Activated T-helper 1 cell treated with anti-CD3 and anti-CD28 coated beads, Interleukin-12 subunit alpha, Interleukin-12 subunit beta, Interleukin-2, Interleukin-4 antibody, amounts not matched to agents 30 ng/mL and 10 ng/mL and 1 ng/mL, durations not matched to agents 14 hours and 24 hours and 36 hours (primary cell): ENCODE results near the gene LGI4. TPM values are rescaled to one million over a fixed set of nuclear protein-coding genes. Genes with fewer than 3 reads are reported as not detected.

Experiments used
- DNase-seq: peaks from one replicate; pipeline ENCODE4 v3.0.0; 2021; ENCODE audit warnings: low spot score
- H3K27ac Mint-ChIP-seq: one replicate; pipeline ENCODE4 v1.8.0; 2021; ENCODE audit warnings: mild to moderate bottlenecking, mixed read lengths
- H3K27me3 Mint-ChIP-seq: one replicate; pipeline ENCODE4 v1.8.0; 2022; ENCODE audit warnings: mild to moderate bottlenecking, moderate library complexity, mixed read lengths; ENCODE audit not compliant: insufficient read depth
- H3K36me3 Mint-ChIP-seq: one replicate; pipeline ENCODE4 v1.8.0; 2021; ENCODE audit warnings: low read depth, mixed read lengths
- H3K4me1 Mint-ChIP-seq: one replicate; pipeline ENCODE4 v1.8.0; 2021; ENCODE audit warnings: low read depth, mixed read lengths
- H3K4me3 Mint-ChIP-seq: one replicate; pipeline ENCODE4 v1.8.0; 2021; ENCODE audit warnings: mild to moderate bottlenecking, moderate library complexity, mixed read lengths
- H3K9me3 Mint-ChIP-seq: one replicate; pipeline ENCODE4 v1.8.0; 2021; ENCODE audit warnings: mixed read lengths
- intact Hi-C: fragments of 100-400 bp; cut with micrococcal nuclease; formaldehyde crosslinking; loops from one replicate; pipeline ENCODE4 v1.15.1; 2024
- total RNA-seq: library from RNA; stranded (reverse); gene quantifications from 2 replicates; pipeline ENCODE4 v1.2.3, GENCODE V29; 2022

LGI4 gene
- not detected in 2 replicates for total RNA-seq

DNA sequence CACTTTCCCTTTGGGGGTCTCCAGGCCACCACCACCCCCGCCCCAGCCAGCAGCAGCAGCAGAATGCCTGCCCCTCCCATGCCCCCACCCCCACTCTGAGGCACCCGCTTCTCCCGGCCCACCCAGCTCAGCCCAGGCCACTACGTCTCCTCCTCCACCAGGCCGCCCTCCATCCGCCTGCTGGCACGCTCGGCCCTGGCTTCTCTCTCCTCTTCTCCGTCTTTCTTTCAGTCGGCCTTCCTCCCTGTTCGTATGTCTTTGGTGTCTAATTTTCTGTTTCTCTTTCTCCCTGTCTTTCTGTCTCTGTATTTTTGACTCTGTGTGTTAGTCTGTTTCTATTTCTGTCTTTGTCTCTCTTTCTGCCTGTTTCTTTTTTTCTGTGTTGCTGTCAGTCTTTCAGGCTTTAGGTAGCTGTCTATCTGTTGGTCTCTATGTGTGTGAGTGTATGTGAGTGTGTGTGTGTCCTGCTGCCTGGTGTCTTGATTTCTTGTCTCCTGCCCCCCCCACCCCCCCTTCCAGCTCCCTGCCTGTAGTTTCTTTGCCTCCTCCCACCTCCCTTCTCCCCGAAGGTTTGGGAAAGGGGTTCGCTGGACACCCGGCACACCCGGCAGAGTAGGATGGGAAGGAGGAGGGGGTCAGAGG is at the start of gene LGI4:
Gene LGI4, minus strand, starts transcription at position 459 of the 642 bp plus-strand sequence. Its CDS starts 379 bp downstream, at position 80.
- Mint-ChIP-seq H3K4me3 (no peak within 1 kb of the TSS), H3K9me3 (no peaks in the 10 kb centered on the region), H3K36me3 (no peaks in the 10 kb centered on the region), H3K4me1 (peaks cover 7% of the 10 kb centered on the region), H3K27ac (no peak within 1 kb of the TSS), H3K27me3 (peaks cover 3% of the 10 kb centered on the region)
- DNase-seq, result no peak
- intact Hi-C loops, result loop anchor here (1.0 kb wide), 1 partner anchor 67 kb away; no protein-coding TSS in a partner anchor

DNA sequence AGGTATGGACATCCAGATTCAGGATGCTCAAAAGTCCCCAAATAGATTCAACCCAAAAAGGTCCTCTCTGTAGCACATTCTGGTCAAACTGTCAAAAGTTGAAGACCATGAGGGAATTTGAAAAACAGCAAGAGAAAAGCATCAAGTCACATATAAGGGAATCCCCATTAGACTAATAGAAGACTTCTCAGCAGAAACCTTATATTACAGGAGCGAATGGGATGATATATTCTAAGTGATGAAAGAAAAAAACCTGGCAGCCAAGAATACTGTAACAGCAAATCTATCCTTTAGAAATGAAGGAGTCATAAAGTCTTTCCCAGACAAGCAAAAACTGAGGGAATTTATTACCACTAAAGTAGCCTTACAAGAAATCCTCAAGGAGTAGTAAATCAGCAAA is 49.4 kb upstream of the LGI4 start:
- no peak for DNase-seq
- Mint-ChIP-seq H3K4me3 (no peak overlapping the region), H3K4me1 (peaks cover 8% of the 10 kb centered on the region), H3K9me3 (peaks cover 16% of the 10 kb centered on the region), H3K36me3 (no peaks in the 10 kb centered on the region), H3K27me3 (peaks cover 6% of the 10 kb centered on the region), H3K27ac (no peak overlapping the region)
- intact Hi-C loops, result no loop called here

DNA sequence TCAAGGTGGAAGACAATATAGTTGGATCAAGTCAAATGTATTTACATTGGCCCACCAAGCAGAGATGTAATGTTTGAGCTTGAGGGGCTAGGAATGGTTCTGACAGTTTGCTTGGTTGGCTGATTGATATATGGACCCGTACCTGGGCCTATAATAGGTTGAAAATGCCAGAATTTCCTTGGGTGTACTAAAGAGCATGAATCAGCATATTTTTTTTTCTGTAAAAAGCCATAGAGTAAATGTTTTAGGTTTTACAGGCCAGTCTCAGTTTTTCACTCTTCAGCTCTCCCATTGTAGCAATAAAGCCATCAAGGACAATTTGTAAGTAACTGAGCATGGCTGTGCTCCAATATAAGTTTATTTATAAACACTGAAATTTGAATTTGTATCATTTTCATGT is 46.5 kb upstream of the LGI4 start:
- Mint-ChIP-seq H3K27me3 (peaks cover 2% of the 10 kb centered on the region), H3K4me3 (no peak overlapping the region)

DNA sequence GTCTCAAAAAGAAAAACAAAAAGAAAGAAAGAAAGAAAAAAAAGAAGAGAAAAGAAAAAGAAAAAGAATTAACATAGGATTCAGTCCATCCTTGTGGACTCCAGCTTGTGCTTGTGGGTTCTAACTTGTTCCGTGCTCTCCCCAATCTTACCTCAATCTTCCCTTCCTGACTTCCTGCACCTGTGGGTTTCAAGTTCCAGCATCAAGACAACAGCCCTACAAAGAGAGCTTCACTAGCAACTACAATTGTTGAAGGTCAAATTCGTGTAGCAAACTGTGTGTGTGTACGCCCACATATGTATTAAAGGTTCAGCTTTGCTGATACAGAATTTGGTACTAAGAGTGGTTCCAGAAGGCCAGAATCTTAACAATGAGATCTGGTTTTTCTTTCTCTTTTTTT is 45.0 kb upstream of the LGI4 start:
- peaks cover 18% of the 10 kb centered on the region for H3K9me3 Mint-ChIP-seq
- peaks cover 26% of the 10 kb centered on the region for H3K4me1 Mint-ChIP-seq
- peaks cover 8% of the 10 kb centered on the region for H3K36me3 Mint-ChIP-seq
- H3K27ac Mint-ChIP-seq, result no peak overlapping the region
- DNase-seq, result no peak
- H3K4me3 Mint-ChIP-seq, result no peak overlapping the region
- intact Hi-C loops, result no loop called here
- no peaks in the 10 kb centered on the region for H3K27me3 Mint-ChIP-seq

More for the DNA sequence above, 46.5 kb upstream of the LGI4 start:
- intact Hi-C loops, result no loop called here
- no peak for DNase-seq
- H3K27ac Mint-ChIP-seq, result no peak overlapping the region
- peaks cover 21% of the 10 kb centered on the region for H3K9me3 Mint-ChIP-seq
- H3K4me1 Mint-ChIP-seq, result peaks cover 22% of the 10 kb centered on the region
- H3K36me3 Mint-ChIP-seq, result peaks cover 5% of the 10 kb centered on the region

DNA sequence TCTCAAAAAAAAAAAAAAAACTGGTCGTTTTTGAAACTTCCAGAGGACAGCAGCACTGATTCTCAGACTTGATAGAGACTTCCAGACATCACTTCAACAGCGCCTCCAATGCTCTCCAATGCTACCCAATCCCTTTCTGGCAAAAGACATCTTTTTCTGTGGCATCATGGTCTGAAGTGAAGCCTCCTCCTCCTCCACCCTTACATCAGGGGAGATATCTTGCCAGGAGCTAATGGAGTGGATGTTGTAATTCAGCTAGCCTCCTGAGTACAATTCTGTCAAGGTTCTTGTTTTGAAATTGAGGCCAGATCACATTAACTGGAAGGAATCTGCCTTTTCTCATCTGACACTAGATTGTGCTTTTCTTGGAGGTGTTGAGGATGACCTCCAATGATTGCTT is 43.8 kb upstream of the LGI4 start:
- Mint-ChIP-seq H3K27me3 (no peaks in the 10 kb centered on the region), H3K9me3 (peaks cover 12% of the 10 kb centered on the region)
- no peak for DNase-seq

DNA sequence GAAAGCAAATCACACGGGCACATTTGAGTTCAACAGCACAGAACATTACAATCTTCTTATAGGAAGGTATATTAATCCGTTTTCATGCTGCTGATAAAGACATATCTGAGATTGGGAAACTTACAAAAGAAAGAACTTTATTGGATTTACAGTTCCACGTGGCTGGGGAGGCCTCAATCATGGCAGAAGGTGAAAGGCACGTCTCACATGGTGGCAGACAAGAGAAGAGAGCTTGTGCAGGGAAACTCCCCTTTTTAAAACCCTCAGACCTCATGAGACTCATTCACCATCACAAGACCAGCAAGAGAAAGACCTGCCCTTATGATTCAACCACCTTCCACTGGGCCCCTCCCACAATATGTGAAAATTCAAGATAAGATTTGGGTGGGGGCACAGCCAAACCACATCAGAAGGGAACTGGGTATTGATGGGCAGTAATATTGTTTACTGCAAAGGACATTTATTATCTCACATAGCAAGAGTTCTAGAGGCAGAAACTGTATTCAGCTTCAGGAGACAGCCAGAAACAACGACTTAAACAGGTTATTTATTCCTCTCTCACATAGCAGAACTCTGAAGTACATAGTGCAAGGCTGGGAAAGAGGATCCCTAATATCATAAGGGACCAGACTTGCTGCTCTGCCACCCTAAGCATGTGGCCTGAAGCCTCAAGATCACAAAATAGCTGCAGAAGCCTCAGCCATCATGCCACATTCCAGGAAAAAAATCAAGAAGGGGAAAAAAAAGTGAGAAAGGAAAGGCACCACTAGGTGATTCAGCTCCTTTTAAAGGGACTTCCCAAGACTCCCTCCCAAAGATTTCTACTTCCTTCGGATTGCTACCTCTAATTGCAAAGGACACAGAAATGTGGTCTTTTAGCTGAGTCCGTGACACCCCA is 42.8 kb upstream of the LGI4 start:
- H3K4me3 Mint-ChIP-seq, result no peak overlapping the region
- no peak for DNase-seq
- intact Hi-C loops, result no loop called here
- peaks cover 13% of the 10 kb centered on the region for H3K36me3 Mint-ChIP-seq
- peak overlapping the region; percentile 10 for H3K27ac Mint-ChIP-seq
- no peaks in the 10 kb centered on the region for H3K27me3 Mint-ChIP-seq
- H3K9me3 Mint-ChIP-seq, result peaks cover 12% of the 10 kb centered on the region
- H3K4me1 Mint-ChIP-seq, result peaks cover 26% of the 10 kb centered on the region

More for the DNA sequence above, 43.8 kb upstream of the LGI4 start:
- no peak overlapping the region for H3K4me3 Mint-ChIP-seq
- peaks cover 26% of the 10 kb centered on the region for H3K4me1 Mint-ChIP-seq
- intact Hi-C loops, result no loop called here
- no peak overlapping the region for H3K27ac Mint-ChIP-seq
- H3K36me3 Mint-ChIP-seq, result peaks cover 8% of the 10 kb centered on the region

DNA sequence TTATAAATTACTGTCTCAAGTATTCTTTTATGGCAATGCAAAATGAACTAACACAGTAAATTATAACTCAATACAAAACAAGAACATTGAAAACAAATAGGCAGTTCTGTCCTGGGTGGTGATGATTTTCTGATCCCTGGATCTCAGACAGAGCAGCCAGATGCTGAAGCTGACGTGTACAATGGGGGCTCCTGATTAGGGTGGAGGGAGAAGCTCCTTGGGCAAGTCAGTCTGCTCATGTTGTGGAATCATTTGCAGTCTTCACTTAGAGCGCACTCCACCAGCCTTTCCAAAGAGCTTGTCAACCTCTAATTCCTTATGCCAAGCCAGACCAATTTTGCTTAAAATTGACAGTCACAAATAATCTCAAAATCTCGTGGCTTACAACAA is 41.3 kb upstream of the LGI4 start:
- peaks cover 36% of the 10 kb centered on the region for H3K4me1 Mint-ChIP-seq
- H3K27ac Mint-ChIP-seq, result no peak overlapping the region
- intact Hi-C loops, result no loop called here
- peaks cover 12% of the 10 kb centered on the region for H3K9me3 Mint-ChIP-seq
- H3K4me3 Mint-ChIP-seq, result no peak overlapping the region
- peaks cover 22% of the 10 kb centered on the region for H3K36me3 Mint-ChIP-seq
- H3K27me3 Mint-ChIP-seq, result no peaks in the 10 kb centered on the region
- no peak for DNase-seq

DNA sequence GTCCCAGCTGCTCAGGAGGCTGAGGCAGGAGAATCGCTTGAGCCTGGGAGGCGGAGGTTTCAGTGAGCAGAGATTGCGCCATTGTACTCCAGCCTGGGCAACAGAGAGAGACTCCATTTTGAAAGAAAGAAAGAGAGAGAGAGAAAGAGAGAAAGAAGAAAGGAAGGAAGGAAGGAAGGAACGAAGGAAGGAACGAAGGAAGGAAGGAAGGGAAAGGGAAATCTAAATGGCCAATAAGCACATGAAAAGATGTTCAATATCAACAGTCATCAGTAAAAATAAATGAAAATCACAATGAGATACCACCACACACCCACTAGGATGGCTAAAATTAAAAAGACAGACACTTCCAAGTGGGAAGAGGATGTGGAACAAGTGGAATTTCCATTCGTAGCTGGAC is 39.4 kb upstream of the LGI4 start:
- intact Hi-C loops, result no loop called here
- Mint-ChIP-seq H3K4me3 (no peak overlapping the region), H3K27me3 (no peaks in the 10 kb centered on the region), H3K9me3 (peaks cover 12% of the 10 kb centered on the region), H3K36me3 (peaks cover 29% of the 10 kb centered on the region), H3K27ac (no peak overlapping the region), H3K4me1 (peaks cover 35% of the 10 kb centered on the region)
- DNase-seq, result no peak

DNA sequence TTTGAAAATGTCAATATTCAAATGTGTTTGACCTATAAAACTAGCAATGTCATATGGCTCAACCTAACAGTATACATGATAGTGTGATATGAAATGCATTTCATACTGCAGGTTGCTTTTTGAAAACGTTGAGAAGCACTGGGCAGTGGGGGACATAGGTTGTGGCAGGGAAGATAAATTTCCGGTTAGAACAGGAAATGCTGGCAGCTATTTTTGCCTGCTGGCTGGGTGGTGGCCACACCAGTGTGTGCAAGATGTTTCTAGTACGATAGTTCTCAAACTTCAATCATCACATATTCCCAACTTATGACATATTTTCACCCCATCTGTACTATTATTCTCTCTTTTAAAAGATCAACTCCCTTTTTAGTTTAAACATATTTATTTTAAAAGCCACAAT is 36.9 kb upstream of the LGI4 start:
- DNase-seq, result no peak
- H3K9me3 Mint-ChIP-seq, result peaks cover under 1% of the 10 kb centered on the region
- intact Hi-C loops, result loop anchor here (2.0 kb wide), 1 partner anchor 17 kb away; the partner anchor contains the start of gene FXYD5
- no peak overlapping the region for H3K4me3 Mint-ChIP-seq
- peaks cover 30% of the 10 kb centered on the region for H3K4me1 Mint-ChIP-seq
- no peak overlapping the region for H3K27ac Mint-ChIP-seq
- H3K27me3 Mint-ChIP-seq, result no peaks in the 10 kb centered on the region
- H3K36me3 Mint-ChIP-seq, result peaks cover 37% of the 10 kb centered on the region

DNA sequence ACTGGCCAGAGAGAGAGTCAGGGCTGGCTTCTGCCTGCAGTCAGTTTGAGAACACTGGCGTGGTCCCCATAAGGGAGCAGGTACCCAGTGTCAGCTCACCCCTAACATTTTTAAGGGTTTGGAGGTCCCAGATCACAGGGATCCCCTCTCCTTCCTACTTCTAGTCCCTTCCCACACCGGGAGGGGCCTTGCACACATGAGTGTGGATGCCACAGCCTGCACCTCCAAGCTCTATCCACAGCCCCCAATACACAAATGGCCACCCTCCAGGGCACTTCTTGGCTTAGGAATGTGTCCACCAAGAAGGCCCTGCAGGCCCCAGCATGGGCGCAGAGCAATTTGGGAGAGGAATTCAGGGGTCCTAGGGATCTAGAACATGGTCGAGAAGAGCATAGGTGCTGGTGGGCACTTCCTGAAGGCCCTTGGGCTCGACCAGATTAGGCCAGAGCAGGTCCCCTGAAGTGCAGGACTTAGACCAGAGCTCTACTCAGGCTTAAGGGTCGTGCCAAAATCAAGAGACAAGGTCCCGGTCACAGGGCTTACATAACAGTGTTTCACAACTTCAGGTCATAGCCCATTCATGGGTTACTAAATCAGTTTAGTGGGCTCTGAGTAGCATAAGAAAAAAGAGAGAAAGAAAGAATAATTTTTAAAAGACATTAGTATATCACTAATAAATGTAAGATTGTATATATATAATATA is 35.7 kb upstream of the LGI4 start:
- peaks cover 34% of the 10 kb centered on the region for H3K4me1 Mint-ChIP-seq
- peaks cover 13% of the 10 kb centered on the region for H3K9me3 Mint-ChIP-seq
- no peak for DNase-seq
- H3K27me3 Mint-ChIP-seq, result no peaks in the 10 kb centered on the region
- no peak overlapping the region for H3K4me3 Mint-ChIP-seq
- intact Hi-C loops, result loop anchor here (2.0 kb wide), 1 partner anchor 16 kb away; the partner anchor contains the start of gene FXYD5
- peak overlapping the region; percentile 34 for H3K27ac Mint-ChIP-seq
- H3K36me3 Mint-ChIP-seq, result peaks cover 49% of the 10 kb centered on the region

DNA sequence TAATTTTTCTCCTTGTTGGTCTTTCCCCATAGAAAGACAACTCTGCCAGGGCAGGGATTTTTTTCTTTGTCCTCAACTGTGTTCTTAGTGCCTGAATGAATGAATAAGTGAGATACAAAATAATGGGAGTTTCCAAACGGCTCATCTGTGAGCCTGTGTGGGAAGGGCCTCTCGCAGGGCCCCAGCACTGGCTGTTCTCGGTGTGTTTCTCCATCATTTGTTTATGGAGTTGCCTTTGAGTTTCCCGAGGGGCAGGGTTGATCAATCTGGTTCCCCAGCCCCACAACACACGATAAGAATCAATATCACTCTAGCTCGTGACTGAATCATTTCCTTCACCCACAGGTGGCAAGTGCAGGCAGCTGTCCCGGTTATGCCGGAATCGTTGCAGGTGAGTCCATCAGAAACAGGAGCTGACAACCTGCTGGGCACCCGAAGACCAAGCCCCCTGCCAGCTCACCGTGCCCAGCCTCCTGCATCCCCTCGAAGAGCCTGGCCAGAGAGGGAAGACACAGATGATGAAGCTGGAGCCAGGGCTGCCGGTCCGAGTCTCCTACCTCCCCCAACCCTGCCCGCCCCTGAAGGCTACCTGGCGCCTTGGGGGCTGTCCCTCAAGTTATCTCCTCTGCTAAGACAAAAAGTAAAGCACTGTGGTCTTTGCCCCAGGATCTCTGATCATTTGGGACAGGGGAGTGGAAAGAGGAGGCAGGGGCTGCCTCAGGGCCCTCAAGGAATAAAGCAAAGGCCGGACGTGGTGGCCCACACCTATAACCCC is 34.5 kb upstream of the LGI4 start:
- H3K36me3 Mint-ChIP-seq, result peaks cover 57% of the 10 kb centered on the region
- no peaks in the 10 kb centered on the region for H3K27me3 Mint-ChIP-seq
- intact Hi-C loops, result no loop called here
- H3K9me3 Mint-ChIP-seq, result peaks cover 20% of the 10 kb centered on the region
- H3K27ac Mint-ChIP-seq, result peak overlapping the region; percentile 67
- peaks cover 30% of the 10 kb centered on the region for H3K4me1 Mint-ChIP-seq
- no peak for DNase-seq
- H3K4me3 Mint-ChIP-seq, result no peak overlapping the region

DNA sequence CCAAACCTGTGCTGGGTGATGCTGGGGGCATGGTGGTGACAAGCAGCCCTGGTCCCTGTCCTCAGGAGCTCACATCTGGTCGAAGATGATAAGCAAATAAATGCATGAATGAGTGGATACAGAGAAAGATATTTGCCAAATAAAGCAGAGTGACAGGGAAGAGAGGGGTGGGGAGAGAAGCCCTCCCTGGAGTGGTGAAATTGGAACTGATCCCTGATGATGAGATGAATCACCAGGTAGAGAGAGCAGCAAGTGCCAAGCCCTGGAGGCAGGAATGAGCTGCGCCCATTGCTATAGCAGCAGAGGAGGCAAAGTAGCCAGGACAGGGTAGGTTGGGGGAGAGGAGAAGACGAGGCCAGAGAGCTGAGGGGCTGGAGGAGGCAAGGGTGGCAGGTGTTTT is 33.3 kb upstream of the LGI4 start:
- intact Hi-C loops, result no loop called here
- DNase-seq, result no peak
- peaks cover 28% of the 10 kb centered on the region for H3K9me3 Mint-ChIP-seq
- no peak overlapping the region for H3K4me3 Mint-ChIP-seq
- peaks cover 69% of the 10 kb centered on the region for H3K36me3 Mint-ChIP-seq
- H3K4me1 Mint-ChIP-seq, result peaks cover 30% of the 10 kb centered on the region
- no peaks in the 10 kb centered on the region for H3K27me3 Mint-ChIP-seq
- H3K27ac Mint-ChIP-seq, result no peak overlapping the region
